Bronchial epithelial cell (primary cell): ENCODE data around the gene CCL26. TPM values are rescaled to one million over a fixed set of nuclear protein-coding genes. Genes with fewer than 3 reads are reported as not detected.
"Not testable (repeated sequence)": the region's sequence is repeated elsewhere in the genome, so short reads cannot be mapped to it uniquely, and the experiment has no call there.

Source experiments
- DNase-seq: peaks from one replicate; pipeline ENCODE4 v3.0.0-alpha.2; 2010; ENCODE audit warnings: low read depth
- FAIRE-seq: peaks from 2 replicates; lab custom pipeline; 2011; peaks lifted over from hg19 to GRCh38; lab: Jason Lieb, UNC
- H3K27me3 ChIP-seq: 2 replicates; pipeline ENCODE4 v1.5.1; 2011; ENCODE audit warnings: low read length; ENCODE audit not compliant: control insufficient read depth, insufficient read depth
- H3K36me3 ChIP-seq: 2 replicates; pipeline ENCODE4 v1.5.1; 2011; ENCODE audit warnings: low read length; ENCODE audit not compliant: control insufficient read depth, insufficient read depth
- H3K4me3 ChIP-seq: 2 replicates; pipeline ENCODE4 v1.5.1; 2011; ENCODE audit warnings: mild to moderate bottlenecking, low read depth, low read length, control low read depth
- total RNA-seq: library from RNA; depleted of rRNA; stranded (reverse); fragments of >200 nt; gene quantifications from 2 replicates; pipeline ENCODE4 v1.2.1, GENCODE V29; 2014
- TF ChIP-seq, protein P1 (sequence below): IDR thresholded peaks from 2 replicates; pipeline ENCODE4 v1.5.1; 2011; ENCODE audit warnings: mild to moderate bottlenecking, moderate library complexity, low read length, control low read depth, inconsistent platforms; ENCODE audit not compliant: insufficient read depth, severe bottlenecking

CCL26 gene
- total RNA-seq, 1 donor from 2014 or later = not detected

DNA sequence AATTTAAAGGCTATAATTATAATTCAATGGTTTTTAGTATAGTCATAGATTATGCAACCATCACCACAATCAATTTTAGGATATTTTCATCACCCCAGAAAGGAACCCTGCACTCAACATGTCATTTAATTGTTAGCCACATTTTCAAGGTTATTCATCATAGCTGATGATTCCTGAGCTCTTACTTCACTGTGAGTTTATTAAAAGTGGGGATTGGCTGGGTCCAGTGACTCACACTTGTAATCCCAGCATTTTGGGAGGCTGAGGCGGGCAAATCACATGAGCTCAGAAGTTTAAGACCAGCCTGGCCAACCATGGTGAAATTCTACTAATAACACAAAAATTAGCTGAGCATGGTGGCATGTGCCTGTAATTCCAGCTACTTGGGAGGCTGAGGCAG, 787 bp downstream of the CCL26 start:
- Histone ChIP-seq H3K36me3 (no peaks in the 10 kb centered on the region), H3K4me3 (no peak overlapping the region), H3K27me3 (no peaks in the 10 kb centered on the region)
- no peak for FAIRE-seq
- peak; percentile 47 for DNase-seq
- TF ChIP-seq, protein P1, sequence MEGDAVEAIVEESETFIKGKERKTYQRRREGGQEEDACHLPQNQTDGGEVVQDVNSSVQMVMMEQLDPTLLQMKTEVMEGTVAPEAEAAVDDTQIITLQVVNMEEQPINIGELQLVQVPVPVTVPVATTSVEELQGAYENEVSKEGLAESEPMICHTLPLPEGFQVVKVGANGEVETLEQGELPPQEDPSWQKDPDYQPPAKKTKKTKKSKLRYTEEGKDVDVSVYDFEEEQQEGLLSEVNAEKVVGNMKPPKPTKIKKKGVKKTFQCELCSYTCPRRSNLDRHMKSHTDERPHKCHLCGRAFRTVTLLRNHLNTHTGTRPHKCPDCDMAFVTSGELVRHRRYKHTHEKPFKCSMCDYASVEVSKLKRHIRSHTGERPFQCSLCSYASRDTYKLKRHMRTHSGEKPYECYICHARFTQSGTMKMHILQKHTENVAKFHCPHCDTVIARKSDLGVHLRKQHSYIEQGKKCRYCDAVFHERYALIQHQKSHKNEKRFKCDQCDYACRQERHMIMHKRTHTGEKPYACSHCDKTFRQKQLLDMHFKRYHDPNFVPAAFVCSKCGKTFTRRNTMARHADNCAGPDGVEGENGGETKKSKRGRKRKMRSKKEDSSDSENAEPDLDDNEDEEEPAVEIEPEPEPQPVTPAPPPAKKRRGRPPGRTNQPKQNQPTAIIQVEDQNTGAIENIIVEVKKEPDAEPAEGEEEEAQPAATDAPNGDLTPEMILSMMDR = no peak

DNA sequence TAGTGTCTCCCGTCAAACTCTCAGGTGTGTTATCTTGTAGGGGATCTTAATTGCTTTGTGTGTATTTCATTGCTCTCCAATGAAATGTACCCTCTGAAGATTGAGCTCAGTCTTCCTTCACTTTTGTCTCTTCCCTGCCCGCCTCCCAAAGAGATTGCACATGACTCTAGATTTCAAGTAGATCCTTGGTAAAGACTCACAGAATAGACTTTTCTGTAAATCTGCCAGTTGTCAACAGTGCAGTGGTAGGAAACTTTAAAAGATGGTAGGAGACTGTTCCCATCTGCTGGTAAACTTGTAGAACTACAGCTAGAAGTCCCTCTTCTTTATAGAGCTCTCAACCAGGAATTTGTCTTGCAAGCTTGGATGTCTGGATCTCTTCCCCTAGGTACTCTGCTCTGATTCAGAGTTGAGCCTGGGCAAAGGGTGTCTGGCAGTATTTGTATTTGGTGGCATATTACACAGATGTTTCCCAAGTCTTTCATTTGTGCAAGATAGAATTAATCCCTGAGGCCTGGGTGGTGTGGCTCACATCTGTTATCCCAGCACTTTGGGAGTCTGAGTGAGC, 9.6 kb downstream of the CCL26 start:
- no peak for FAIRE-seq
- TF ChIP-seq, protein P1 = peak; percentile 74
- Histone ChIP-seq H3K4me3 (no peak overlapping the region), H3K27me3 (no peaks in the 10 kb centered on the region), H3K36me3 (no peaks in the 10 kb centered on the region)
- DNase-seq = peak; percentile 64

DNA sequence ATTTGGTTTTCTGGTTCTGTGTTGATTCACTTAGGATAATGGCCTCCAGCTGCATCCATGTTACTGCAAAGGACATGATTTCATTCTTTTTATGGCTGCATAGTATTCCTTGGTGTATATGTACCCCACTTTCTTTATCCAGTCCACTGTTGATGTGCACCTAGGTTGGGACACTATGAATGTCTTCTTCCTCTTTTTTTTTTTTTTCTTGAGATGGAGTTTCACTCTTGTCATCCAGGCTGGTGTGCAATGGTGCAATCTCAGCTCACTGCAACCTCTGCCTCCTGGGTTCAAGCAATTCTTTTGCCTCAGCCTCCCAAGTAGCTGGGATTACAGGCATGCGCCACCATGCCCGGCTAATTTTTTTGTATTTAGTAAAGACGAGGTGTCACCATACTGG, 10.2 kb downstream of the CCL26 start:
- not testable (repeated sequence) for H3K4me3 ChIP-seq, DNase-seq, H3K27me3 ChIP-seq, H3K36me3 ChIP-seq, FAIRE-seq

DNA sequence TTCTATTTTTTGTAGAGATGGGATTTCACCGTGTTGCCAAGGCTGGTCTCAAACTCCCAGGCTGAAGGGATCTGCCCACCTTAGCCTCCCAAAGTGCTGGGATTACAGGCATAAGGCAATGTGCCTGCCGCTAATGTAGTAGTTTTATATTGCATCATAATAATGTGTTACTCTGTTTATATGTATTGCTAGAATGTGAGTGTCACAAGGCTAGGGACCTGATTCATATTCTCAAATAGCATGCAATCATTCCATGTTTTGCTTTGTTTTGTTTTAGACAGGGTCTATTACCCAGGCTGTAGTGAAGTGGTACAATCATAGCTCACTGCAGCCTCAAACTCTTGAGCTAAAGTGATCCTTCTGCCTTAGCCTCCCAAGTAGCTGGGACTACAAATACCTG, 13.5 kb downstream of the CCL26 start:
- FAIRE-seq (no peak), DNase-seq (no peak)
- TF ChIP-seq, protein P1 = no peak
- Histone ChIP-seq H3K27me3 (no peaks in the 10 kb centered on the region), H3K36me3 (no peaks in the 10 kb centered on the region), H3K4me3 (no peak overlapping the region)

DNA sequence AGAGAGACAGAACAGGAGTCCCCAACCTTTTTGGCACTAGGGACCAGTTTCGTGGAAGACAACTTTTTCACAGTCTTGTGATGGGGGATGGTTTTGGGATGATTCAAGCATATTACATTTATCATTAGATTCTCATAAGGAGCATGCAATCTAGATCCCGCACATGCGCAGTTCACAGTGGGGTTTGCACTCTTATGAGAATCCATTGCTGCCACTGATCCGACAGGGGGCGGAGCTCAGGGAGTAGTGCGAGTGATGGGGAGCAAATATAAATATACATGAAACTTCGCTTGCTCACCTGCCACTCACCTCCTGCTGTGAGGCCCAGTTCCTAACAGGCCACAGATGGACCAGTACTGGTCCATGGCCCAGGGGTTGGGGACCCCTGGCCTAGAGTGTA, 14.2 kb downstream of the CCL26 start:
- FAIRE-seq (no peak), DNase-seq (no peak)
- Histone ChIP-seq H3K27me3 (no peaks in the 10 kb centered on the region), H3K4me3 (no peak overlapping the region), H3K36me3 (no peaks in the 10 kb centered on the region)
- TF ChIP-seq, protein P1 = no peak

- H3K36me3 ChIP-seq = no peaks in the 10 kb centered on the region
- FAIRE-seq (no peak), DNase-seq (peak; percentile 29)
- H3K27me3 ChIP-seq = no peaks in the 10 kb centered on the region
- H3K4me3 ChIP-seq = no peak overlapping the region
- TF ChIP-seq, protein P1 = peak; percentile 45
These were observed 14.9 kb downstream of the CCL26 start for GRCh38 chr7:75756991-75757676.
